WTC11 (cell line): ENCODE data around the gene SHISA9. TPM values are rescaled to one million over a fixed set of nuclear protein-coding genes. Genes with fewer than 3 reads are reported as not detected.

Experiments used
- ATAC-seq: fragments of 200-7000 bp; cut with Tn5 transposase; 2 replicates; pipeline ENCODE4 v1.10.0; 2021; ENCODE audit warnings: mild to moderate bottlenecking, moderate library complexity
- CTCF ChIA-PET: fragments of 300-600 bp; sonication (Branson Sonifier 250); formaldehyde crosslinking; loops from one replicate; lab custom pipeline; 2021; ENCODE audit warnings: antibody characterized with exemption; lab: Charles Lee
- POLR2A ChIA-PET: fragments of 350-600 bp; sonication (Branson Sonifier 250); formaldehyde crosslinking; loops from one replicate; lab custom pipeline; 2021; ENCODE audit warnings: antibody characterized with exemption; lab: Charles Lee
- DNase-seq: peaks from one replicate; pipeline ENCODE4 v3.0.0; 2021; ENCODE audit warnings: low spot score
- H3K27ac Mint-ChIP-seq: 2 replicates; pipeline ENCODE4 v1.8.0; 2021; ENCODE audit warnings: mixed read lengths
- H3K27me3 Mint-ChIP-seq: 2 replicates; pipeline ENCODE4 v1.8.0; 2021; ENCODE audit warnings: low read depth, mild to moderate bottlenecking, moderate library complexity, mixed read lengths
- H3K36me3 Mint-ChIP-seq: 2 replicates; pipeline ENCODE4 v1.8.0; 2021; ENCODE audit warnings: mixed read lengths
- H3K4me1 Mint-ChIP-seq: 2 replicates; pipeline ENCODE4 v1.8.0; 2022; ENCODE audit warnings: mixed read lengths
- H3K4me3 Mint-ChIP-seq: 2 replicates; pipeline ENCODE4 v1.8.0; 2021; ENCODE audit warnings: mild to moderate bottlenecking, moderate library complexity, mixed read lengths
- H3K9me3 Mint-ChIP-seq: 2 replicates; pipeline ENCODE4 v1.8.0; 2021; ENCODE audit warnings: mixed read lengths
- FOXK1 ChIP-seq: sonication (generic); formaldehyde crosslinking; IDR thresholded peaks from 2 replicates; pipeline ENCODE4 v1.8.0; 2022; ENCODE audit warnings: mild to moderate bottlenecking, moderate library complexity, missing genetic modification reagents
- JAZF1 ChIP-seq: fragments of 250-450 bp; sonication (Bioruptor Pico); IDR thresholded peaks from 2 replicates; pipeline ENCODE4 v1.9.0; 2021; ENCODE audit warnings: moderate library complexity, mild to moderate bottlenecking, inconsistent platforms
- NFYB ChIP-seq: sonication (generic); formaldehyde crosslinking; conservative IDR thresholded peaks from 2 replicates; pipeline ENCODE4 v1.8.0; 2022; ENCODE audit warnings: low read depth, missing genetic modification reagents
- NR3C1 ChIP-seq: sonication (generic); formaldehyde crosslinking; conservative IDR thresholded peaks from 2 replicates; pipeline ENCODE4 v1.8.1; 2023; ENCODE audit warnings: low read depth, mild to moderate bottlenecking, missing genetic modification reagents
- OVOL2 ChIP-seq: fragments of 250-450 bp; sonication (Bioruptor Pico); IDR thresholded peaks from 2 replicates; pipeline ENCODE4 v1.9.0; 2021; ENCODE audit warnings: mild to moderate bottlenecking, borderline replicate concordance
- PRRX2 ChIP-seq: fragments of 250-450 bp; sonication (Bioruptor Pico); IDR thresholded peaks from 2 replicates; pipeline ENCODE4 v1.8.0; 2021; ENCODE audit warnings: mild to moderate bottlenecking
- SMAD4 ChIP-seq: sonication (generic); formaldehyde crosslinking; IDR thresholded peaks from 2 replicates; pipeline ENCODE4 v1.8.0; 2022; ENCODE audit warnings: mild to moderate bottlenecking, missing genetic modification reagents
- STAT6 ChIP-seq: sonication (generic); formaldehyde crosslinking; conservative IDR thresholded peaks from 2 replicates; pipeline ENCODE4 v1.8.1; 2023; ENCODE audit warnings: mild to moderate bottlenecking, low read depth, missing genetic modification reagents, moderate library complexity
- USF1 ChIP-seq: sonication (generic); formaldehyde crosslinking; IDR thresholded peaks from 2 replicates; pipeline ENCODE4 v1.8.0; 2022; ENCODE audit warnings: mild to moderate bottlenecking, missing genetic modification reagents
- USF2 ChIP-seq: sonication (generic); formaldehyde crosslinking; IDR thresholded peaks from 2 replicates; pipeline ENCODE4 v1.8.1; 2023; ENCODE audit warnings: mild to moderate bottlenecking, missing genetic modification reagents, moderate library complexity
- ZNF121 ChIP-seq: sonication (generic); formaldehyde crosslinking; IDR thresholded peaks from 2 replicates; pipeline ENCODE4 v1.8.0; 2023; ENCODE audit warnings: missing genetic modification reagents
- ZNF138 ChIP-seq: sonication (generic); formaldehyde crosslinking; conservative IDR thresholded peaks from 2 replicates; pipeline ENCODE4 v1.8.1; 2022; ENCODE audit warnings: mild to moderate bottlenecking, moderate library complexity, missing genetic modification reagents
- ZNF281 ChIP-seq: sonication (generic); formaldehyde crosslinking; IDR thresholded peaks from 2 replicates; pipeline ENCODE4 v1.8.0; 2023; ENCODE audit warnings: mild to moderate bottlenecking, missing genetic modification reagents
- ZNF396 ChIP-seq: fragments of 250-450 bp; sonication (Bioruptor Pico); IDR thresholded peaks from 2 replicates; pipeline ENCODE4 v1.8.0; 2021; ENCODE audit warnings: mild to moderate bottlenecking, moderate library complexity, borderline replicate concordance
- ZNF423 ChIP-seq: fragments of 250-450 bp; sonication (Bioruptor Pico); IDR thresholded peaks from 2 replicates; pipeline ENCODE4 v2.1.2; 2022; ENCODE audit warnings: mild to moderate bottlenecking, moderate library complexity
- ZNF512 ChIP-seq: sonication (generic); formaldehyde crosslinking; IDR thresholded peaks from 2 replicates; pipeline ENCODE4 v1.8.1; 2022; ENCODE audit warnings: missing genetic modification reagents, borderline replicate concordance
- total RNA-seq: library from RNA; stranded (reverse); gene quantifications from 3 replicates; pipeline ENCODE4 v1.2.3, GENCODE V29; 2021

The SHISA9 gene
- total RNA-seq, 1 experiment from 2014 or later: 37.5 TPM

GRCh38 chr16:12925026-12925800 is 23.8 kb downstream of the SHISA9 start:
- 0 out of 2 replicates have a peak overlapping the region, but pooled peaks have one; percentile 26 for H3K27ac Mint-ChIP-seq
- no peaks in the 10 kb centered on the region for H3K4me1 Mint-ChIP-seq
- POLR2A ChIA-PET: no interaction called here
- no peaks in the 10 kb centered on the region for H3K27me3 Mint-ChIP-seq
- peaks cover 7% of the 10 kb centered on the region for H3K9me3 Mint-ChIP-seq
- H3K36me3 Mint-ChIP-seq: peaks cover 13% of the 10 kb centered on the region
- H3K4me3 Mint-ChIP-seq: no peak overlapping the region
- DNase-seq: no peak
- CTCF ChIA-PET: no interaction called here
- TF ChIP-seq STAT6 (CRISPR knock-in tag): no peak
- TF ChIP-seq SMAD4 (CRISPR knock-in tag): no peak
- TF ChIP-seq ZNF281 (CRISPR knock-in tag): no peak
- no peak for TF ChIP-seq FOXK1 (CRISPR knock-in tag)
- no peak for ATAC-seq

GRCh38 chr16:12927591-12927990 is 26.2 kb downstream of the SHISA9 start:
- Mint-ChIP-seq H3K9me3 (peaks cover 8% of the 10 kb centered on the region), H3K36me3 (peaks cover 8% of the 10 kb centered on the region), H3K27ac (no peak overlapping the region), H3K4me1 (no peaks in the 10 kb centered on the region), H3K4me3 (no peak overlapping the region), H3K27me3 (no peaks in the 10 kb centered on the region)
- ChIA-PET CTCF (no interaction called here), POLR2A (no interaction called here)
- ATAC-seq (no peak), DNase-seq (no peak)
- TF ChIP-seq ZNF396 (CRISPR knock-in tag): no peak
- peak; percentile 66; the same call in 1 of the 2 replicates for TF ChIP-seq ZNF121 (CRISPR knock-in tag)

- CTCF ChIA-PET: no interaction called here
- no peak overlapping the region for H3K4me3 Mint-ChIP-seq
- POLR2A ChIA-PET: no interaction called here
- no peak overlapping the region for H3K27ac Mint-ChIP-seq
- no peak for TF ChIP-seq USF1 (CRISPR knock-in tag)
- TF ChIP-seq NR3C1 (CRISPR knock-in tag): no peak
- TF ChIP-seq ZNF138 (CRISPR knock-in tag): no peak
- TF ChIP-seq JAZF1 (CRISPR knock-in tag): no peak
- no peak for TF ChIP-seq USF2 (CRISPR knock-in tag)
- TF ChIP-seq NFYB (CRISPR knock-in tag): no peak
- no peak for TF ChIP-seq OVOL2 (CRISPR knock-in tag)
- no peak for TF ChIP-seq ZNF423 (CRISPR knock-in tag)
- TF ChIP-seq PRRX2 (CRISPR knock-in tag): no peak
- TF ChIP-seq FOXK1 (CRISPR knock-in tag): no peak
- TF ChIP-seq ZNF512 (CRISPR knock-in tag): no peak
- TF ChIP-seq, all 79 proteins: peak for 0
- ATAC-seq (no peak), DNase-seq (no peak)
- Mint-ChIP-seq H3K4me1 (peaks cover 14% of the 10 kb centered on the region), H3K9me3 (peaks cover 20% of the 10 kb centered on the region), H3K27me3 (no peaks in the 10 kb centered on the region), H3K36me3 (peaks cover 7% of the 10 kb centered on the region)
Measured at GRCh38 chr16:12930881-12931280, 29.5 kb downstream of the SHISA9 start.
